KOPT-K1 (cell line): ENCODE data around the gene SV2C.

Experiments
- H3K27ac ChIP-seq: fragments of 200-600 bp; sonication (generic); 2 replicates; pipeline ENCODE4 v1.5.1; 2016; ENCODE audit warnings: antibody characterized with exemption, mild to moderate bottlenecking, low read depth, low read length; ENCODE audit not compliant: poor library complexity, severe bottlenecking
- H3K36me3 ChIP-seq: fragments of 200-600 bp; sonication (generic); 2 replicates; pipeline ENCODE4 v1.5.1; 2017; ENCODE audit warnings: antibody characterized with exemption, mild to moderate bottlenecking, low read length, moderate library complexity; ENCODE audit not compliant: insufficient read depth
- H3K9me3 ChIP-seq: fragments of 200-600 bp; sonication (generic); 2 replicates; pipeline ENCODE4 v1.5.1; 2017; ENCODE audit warnings: antibody characterized with exemption, low read length, mild to moderate bottlenecking; ENCODE audit not compliant: insufficient read depth, poor library complexity, severe bottlenecking

The SV2C gene

GRCh38 chr5:76134003-76134402 lies 50.8 kb downstream of the SV2C start:
- Histone ChIP-seq H3K9me3 (no peaks in the 10 kb centered on the region), H3K27ac (no peak overlapping the region), H3K36me3 (no peaks in the 10 kb centered on the region)

- Histone ChIP-seq H3K27ac (no peak overlapping the region), H3K36me3 (no peaks in the 10 kb centered on the region), H3K9me3 (no peaks in the 10 kb centered on the region)
Measured at GRCh38 chr5:76134646-76135045, 51.5 kb downstream of the SV2C start.

- H3K36me3 ChIP-seq: no peaks in the 10 kb centered on the region
- no peak overlapping the region for H3K27ac ChIP-seq
- no peaks in the 10 kb centered on the region for H3K9me3 ChIP-seq
Measured at GRCh38 chr5:76137887-76138542, 54.8 kb downstream of the SV2C start.

- Histone ChIP-seq H3K9me3 (no peaks in the 10 kb centered on the region), H3K36me3 (no peaks in the 10 kb centered on the region), H3K27ac (no peak overlapping the region)
Measured at GRCh38 chr5:76143884-76144283, 60.7 kb downstream of the SV2C start.

DNA sequence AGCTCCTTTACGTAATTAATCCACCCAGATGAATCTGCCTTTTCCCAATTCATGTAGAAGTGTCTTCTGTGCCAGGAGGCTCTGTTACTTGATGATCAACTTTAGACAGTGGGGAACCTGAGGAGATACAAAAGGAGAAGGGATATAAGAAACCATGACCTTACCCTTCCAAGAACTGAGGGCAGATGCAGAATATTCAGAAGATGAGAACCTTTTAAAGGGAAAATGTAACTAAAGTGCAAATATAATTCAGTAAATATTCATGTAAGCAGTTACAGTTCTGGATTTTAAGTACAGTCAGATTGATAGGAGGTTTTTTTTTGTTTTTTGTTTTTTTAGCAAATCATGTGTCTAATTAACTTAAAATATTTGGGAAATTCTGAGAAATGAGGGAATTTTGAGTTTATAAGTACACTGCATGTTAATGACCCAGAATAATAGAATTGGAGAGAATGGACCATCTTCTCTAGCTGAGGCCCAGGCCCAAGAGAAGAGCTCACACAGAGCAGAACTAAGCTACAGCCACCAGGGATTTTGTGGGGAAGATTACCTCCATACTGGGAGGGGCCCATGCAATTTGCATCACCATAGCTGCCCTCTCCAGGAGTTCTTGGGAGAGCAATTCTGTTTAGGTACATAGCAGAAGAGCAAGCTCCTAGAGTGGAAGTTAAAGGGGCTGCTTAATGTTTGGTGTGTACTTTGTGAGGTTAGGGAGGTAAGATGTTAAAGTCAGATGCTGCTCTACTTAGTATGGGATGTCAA lies 61.5 kb downstream of the SV2C start:
- no peaks in the 10 kb centered on the region for H3K9me3 ChIP-seq
- H3K36me3 ChIP-seq: no peaks in the 10 kb centered on the region
- H3K27ac ChIP-seq: no peak overlapping the region

DNA sequence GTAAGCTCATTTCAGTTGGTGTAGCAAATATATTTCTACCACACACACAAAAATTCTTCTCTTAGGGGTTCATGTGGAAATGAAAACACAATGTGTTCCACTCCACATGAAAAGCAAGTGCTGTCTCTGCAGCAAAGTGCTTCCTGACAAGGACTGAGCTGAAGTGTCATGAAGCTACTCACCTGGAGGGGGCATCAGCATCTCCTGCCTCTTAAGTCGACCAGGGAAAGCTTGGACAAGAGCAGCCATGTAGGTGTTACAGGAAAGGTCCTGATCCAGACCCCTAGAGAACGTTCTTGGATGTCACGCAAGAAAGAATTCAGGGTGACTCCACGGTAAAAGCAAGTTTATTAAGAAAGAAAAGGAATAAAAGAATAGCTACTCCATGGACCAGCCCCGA lies 62.8 kb downstream of the SV2C start:
- no peaks in the 10 kb centered on the region for H3K9me3 ChIP-seq
- no peaks in the 10 kb centered on the region for H3K36me3 ChIP-seq
- no peak overlapping the region for H3K27ac ChIP-seq

GRCh38 chr5:76149636-76150035 lies 66.5 kb downstream of the SV2C start:
- Histone ChIP-seq H3K27ac (no peak overlapping the region), H3K9me3 (no peaks in the 10 kb centered on the region), H3K36me3 (no peaks in the 10 kb centered on the region)

DNA sequence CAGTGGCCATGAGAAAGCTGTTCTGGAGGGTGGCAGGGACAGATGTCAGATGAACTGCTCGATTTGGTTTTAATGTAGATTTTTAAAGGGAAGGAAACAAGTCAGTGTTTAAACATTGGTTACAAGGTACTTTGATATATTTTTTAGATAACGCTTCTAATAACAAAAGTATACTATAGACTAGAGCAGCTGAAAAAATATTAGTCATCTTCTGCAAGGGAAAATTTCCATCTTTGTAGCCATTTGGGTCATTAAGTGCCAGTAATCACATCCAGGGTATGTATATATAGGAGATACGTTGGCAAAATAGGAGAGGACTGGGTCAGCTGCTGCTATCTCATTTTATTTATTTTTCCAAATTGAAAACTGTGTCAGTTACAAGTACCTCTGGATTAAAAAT lies 69.0 kb downstream of the SV2C start:
- Histone ChIP-seq H3K36me3 (no peaks in the 10 kb centered on the region), H3K9me3 (no peaks in the 10 kb centered on the region), H3K27ac (no peak overlapping the region)

- no peaks in the 10 kb centered on the region for H3K36me3 ChIP-seq
- H3K27ac ChIP-seq: no peak overlapping the region
- H3K9me3 ChIP-seq: no peaks in the 10 kb centered on the region
Measured at GRCh38 chr5:76152700-76153099, 69.5 kb downstream of the SV2C start.

GRCh38 chr5:76153271-76153670 lies 70.1 kb downstream of the SV2C start:
- no peaks in the 10 kb centered on the region for H3K9me3 ChIP-seq
- H3K36me3 ChIP-seq: no peaks in the 10 kb centered on the region
- no peak overlapping the region for H3K27ac ChIP-seq

DNA sequence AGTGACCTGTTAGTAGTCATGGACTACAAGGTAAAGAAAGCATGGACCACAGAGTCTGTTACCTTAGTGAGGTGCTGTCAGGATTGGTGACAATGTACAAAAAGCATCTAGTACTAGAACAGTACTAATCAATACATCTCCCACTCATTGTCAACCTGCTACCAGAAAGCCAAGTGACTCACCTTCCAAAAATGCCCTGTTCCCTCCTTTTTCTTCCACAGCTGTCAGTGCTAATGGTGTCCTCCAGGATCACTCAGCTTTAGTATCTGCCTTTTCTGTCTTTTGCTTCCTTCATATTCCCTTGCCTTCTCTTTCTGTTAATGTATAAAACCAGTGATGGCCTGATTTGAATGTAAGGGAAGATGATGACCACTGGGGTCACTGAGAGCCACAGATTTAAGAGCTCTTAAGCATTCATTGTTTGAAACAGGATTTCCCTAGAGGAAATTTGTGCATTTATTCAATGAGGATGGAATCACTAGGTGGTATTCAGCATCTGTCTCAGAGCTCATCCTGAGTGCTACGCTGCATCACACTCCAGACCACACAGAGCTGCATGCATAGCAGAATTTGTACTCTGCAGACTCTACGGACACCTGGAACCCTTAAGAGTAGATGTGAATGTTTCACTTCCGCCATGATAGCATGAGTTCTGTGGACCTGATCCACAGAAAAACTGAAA lies 71.0 kb downstream of the SV2C start:
- Histone ChIP-seq H3K36me3 (no peaks in the 10 kb centered on the region), H3K27ac (no peak overlapping the region), H3K9me3 (no peaks in the 10 kb centered on the region)

DNA sequence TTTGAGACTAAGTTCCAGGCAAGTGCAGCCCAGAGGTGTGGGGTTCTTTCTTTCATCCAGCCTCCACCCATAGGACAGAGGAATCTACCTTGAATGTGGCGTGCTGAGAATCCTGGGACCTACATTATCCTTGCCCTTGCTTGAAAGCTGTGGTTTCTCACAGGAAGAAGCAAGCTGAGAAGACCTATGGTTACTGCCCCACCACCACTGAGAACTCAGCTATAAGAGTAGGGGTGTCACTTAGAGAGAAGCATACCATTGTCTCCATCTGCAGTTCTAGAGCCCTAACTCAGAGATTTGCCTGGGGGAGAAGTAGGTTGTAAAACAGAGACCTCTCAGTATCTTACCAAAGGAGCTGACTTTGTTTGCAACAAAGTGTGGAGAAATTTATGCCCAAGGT lies 72.4 kb downstream of the SV2C start:
- no peaks in the 10 kb centered on the region for H3K36me3 ChIP-seq
- H3K27ac ChIP-seq: no peak overlapping the region
- H3K9me3 ChIP-seq: no peaks in the 10 kb centered on the region

DNA sequence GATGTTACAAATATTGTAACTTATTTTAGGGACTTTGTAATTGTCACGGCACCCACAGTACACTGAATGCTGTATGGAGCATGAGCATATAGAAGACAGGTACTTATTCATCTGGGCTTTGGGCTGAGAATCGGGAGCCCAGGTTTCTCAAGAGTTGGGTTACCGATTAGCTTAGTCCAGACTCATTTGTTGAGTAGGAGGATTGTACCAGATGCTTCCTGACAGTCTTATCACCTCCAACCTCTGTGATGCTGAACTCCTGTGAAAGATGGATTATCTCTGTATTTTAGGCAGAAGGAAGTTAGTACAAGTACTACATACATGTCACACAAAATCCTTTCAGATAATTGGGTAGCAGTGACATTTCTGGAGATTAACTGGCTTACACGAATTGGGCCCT lies 79.2 kb downstream of the SV2C start:
- H3K27ac ChIP-seq: no peak overlapping the region
- no peaks in the 10 kb centered on the region for H3K9me3 ChIP-seq

GRCh38 chr5:76163111-76163628 lies 80.0 kb downstream of the SV2C start:
- Histone ChIP-seq H3K36me3 (no peaks in the 10 kb centered on the region), H3K9me3 (no peaks in the 10 kb centered on the region), H3K27ac (no peak overlapping the region)

More for the DNA sequence above, 79.2 kb downstream of the SV2C start:
- H3K36me3 ChIP-seq: no peaks in the 10 kb centered on the region

DNA sequence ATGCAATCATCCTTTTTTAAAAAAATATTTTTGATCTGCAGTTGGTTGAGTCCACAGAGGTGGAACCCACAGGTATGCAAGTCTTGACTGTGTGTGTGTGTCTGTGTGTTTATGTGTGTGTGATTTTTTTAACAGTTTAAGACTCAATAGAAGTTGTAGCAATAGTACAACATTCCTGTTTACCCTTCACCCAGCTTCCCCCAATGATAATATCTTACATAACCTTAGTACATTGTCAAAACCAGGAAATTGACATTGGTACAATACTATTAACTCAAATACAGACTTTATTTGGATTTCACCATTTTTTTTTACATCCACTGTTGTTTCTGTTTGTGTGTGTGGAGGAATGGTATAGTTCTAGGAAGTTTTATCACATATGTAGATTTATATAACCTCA lies 81.8 kb downstream of the SV2C start:
- no peaks in the 10 kb centered on the region for H3K9me3 ChIP-seq
- no peaks in the 10 kb centered on the region for H3K36me3 ChIP-seq
- H3K27ac ChIP-seq: no peak overlapping the region
